GM19025 (cell line): ENCODE measurements around the gene TNNT2.

Experiments
- ATAC-seq: cut with Tn5 transposase; IDR thresholded peaks from one replicate; pipeline ENCODE4 v1.9.1; 2021; ENCODE audit warnings: mild to moderate bottlenecking, low read depth, moderate library complexity; ENCODE audit not compliant: unreplicated experiment

Gene TNNT2

GRCh38 chr1:201379733-201380242, 2.3 kb upstream of the TNNT2 start:
- no peak for ATAC-seq

DNA sequence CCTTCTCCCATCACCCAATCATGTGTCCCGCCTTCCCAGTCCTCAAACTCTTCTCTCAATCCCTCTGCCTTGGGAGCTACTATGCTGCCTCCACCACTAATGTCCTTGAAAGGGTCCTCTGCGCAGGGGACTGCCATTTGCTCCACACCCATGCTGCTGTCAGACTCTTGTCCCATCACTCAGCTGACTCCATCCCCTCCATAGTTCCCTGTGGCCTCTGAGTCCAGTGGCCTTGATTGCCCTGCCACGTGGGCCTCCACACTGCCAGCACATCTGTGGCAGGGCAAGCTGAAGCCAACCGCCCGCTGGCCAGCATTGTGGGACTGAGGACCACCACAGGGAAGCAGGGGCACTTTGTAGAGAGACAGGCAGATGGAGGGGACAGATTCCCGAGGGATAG, 1.3 kb upstream of the TNNT2 start:
- ATAC-seq, result no peak

DNA sequence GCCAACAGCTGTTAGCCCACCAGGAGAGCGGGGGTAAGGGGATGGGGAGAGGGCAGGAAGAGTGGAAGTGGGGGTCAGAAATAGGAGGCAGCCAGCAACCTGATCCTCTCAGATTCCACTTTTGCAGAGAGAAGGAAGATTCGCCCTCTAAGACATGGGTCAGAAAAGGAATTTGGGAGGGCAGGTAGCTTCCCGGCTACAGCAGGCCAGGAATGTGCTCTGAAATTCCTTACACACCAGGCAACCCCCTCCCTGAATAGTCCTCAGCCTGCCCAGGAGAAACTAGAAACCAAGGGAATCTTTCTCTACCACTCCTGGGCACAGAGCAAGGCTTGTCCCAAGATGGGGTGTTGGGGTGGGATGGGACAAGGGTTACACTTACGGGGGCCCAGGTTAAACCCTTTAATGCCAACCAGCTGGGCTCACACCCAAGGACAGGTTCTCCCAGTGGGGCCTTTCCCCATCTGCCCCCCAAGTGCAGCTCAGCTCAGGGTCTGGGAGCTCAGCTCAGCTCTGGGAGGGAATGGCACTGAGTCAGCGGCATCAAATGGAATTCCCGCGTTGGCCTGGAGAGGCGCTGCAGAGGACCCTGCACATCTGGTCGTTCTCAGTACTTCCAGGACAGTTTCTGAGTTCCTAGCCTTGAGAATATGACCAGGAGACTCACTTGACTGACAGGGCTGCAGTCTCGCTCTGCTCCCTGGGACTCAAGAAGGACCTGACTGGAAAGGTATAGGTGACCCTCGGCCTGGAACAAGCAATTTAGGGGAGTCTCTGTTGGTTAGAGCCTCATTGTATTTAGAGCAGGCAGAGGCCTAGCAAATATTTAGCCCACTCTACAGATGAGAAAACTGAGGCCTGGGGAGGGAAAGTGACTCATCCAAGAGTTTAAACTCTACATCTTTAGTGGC, 761 bp downstream of the TNNT2 start:
- ATAC-seq, result no peak

GRCh38 chr1:201376107-201376463, 1.4 kb downstream of the TNNT2 start:
- no peak for ATAC-seq

DNA sequence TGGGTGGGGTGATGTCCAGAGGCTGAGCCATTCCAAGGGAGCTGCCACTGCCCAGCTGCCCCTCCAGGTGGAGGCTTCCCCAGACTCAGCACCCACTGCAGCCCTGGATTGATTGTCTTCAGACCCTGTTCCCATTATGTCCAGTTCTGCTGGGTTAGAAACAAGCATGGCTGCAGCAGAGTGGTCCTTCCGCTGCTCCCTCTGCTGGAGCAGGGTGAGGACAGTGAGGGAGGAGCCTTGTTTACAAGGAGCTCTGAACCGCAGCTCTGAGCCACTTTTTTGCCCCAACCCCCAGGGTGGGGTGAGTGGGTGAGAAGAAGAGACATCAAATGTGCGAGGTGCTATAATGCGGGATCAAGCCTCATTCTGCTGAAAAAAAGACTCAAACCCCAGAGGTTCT, 2.3 kb downstream of the TNNT2 start:
- ATAC-seq, result no peak

DNA sequence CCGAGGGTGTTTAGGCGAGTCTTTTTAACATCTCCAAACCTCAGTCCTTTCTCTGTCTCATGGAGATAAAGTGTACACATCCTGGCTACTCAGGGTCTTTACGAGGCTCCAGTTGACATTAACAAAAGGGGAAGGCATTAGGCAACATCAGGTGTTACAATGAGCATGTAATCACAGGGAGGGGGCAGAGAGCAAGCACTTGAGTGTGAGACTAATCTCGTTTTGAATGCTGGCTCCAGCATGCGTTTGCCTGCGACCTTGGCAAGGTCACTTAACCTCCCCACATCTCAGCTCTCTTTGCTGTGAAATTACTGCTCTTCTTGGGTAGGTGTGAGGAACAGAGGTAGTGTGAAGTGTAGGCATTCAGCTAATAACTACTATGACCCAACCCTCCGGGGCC, 3.1 kb downstream of the TNNT2 start:
- no peak for ATAC-seq

- no peak for ATAC-seq
Observed at GRCh38 chr1:201371792-201372191, 5.7 kb downstream of the TNNT2 start.

DNA sequence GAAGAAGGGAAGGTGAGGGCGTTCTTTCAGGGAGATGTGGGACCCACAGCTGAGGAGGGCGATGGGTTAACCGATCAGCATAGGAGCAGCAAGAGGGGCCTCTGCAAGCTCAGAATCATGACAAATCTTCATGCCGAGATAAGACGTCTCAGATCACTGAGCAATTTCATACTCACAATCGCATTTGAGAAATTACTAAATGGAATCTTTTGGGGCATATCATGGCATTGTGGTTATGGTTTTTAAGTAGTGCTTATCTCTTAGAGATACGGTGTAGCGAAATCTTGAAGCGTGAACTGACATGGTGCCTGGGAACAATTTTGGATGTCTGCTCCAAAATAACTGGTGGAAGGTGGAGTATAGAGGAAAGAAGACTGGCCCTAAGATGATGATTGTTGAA, 6.2 kb downstream of the TNNT2 start:
- ATAC-seq, result no peak

DNA sequence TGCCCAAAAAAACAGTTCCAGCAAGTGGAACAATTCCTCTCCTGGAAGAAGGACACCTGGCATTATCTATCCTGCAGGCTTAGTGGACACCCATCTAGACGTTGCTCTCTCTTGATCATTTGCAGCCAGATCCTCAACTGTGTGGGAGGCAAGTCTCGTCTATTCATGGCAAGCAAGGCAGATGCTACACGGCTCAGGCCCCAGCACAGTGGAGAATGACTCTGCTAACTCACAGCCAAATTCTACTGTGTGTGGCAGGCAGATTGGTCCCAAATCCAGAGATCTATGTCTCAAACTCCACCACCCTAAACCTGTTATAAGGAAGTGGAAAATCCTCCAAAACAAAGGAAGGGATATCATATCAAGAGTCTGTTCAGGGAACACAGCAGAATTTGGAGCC, 7.0 kb downstream of the TNNT2 start:
- ATAC-seq, result no peak

GRCh38 chr1:201369209-201369608, 8.3 kb downstream of the TNNT2 start:
- no peak for ATAC-seq

GRCh38 chr1:201366696-201367095, 10.8 kb downstream of the TNNT2 start:
- ATAC-seq, result no peak

- ATAC-seq, result no peak
Observed at GRCh38 chr1:201365251-201365650, 12.2 kb downstream of the TNNT2 start.

DNA sequence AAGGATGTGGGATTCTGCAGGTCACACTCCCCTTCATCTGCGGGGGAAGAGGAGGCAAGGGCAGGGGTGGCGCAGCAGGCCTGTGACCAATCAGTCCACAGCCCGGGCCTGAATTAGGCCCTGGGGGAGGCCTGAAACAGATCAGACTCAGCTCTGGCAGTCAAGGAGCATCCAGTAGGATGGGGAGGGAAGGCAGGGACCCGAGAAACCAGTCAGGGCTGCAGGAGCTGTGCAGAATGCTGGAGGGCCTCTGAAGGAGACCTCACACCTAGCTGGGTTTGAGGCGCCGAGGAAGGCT, 12.7 kb downstream of the TNNT2 start:
- no peak for ATAC-seq

DNA sequence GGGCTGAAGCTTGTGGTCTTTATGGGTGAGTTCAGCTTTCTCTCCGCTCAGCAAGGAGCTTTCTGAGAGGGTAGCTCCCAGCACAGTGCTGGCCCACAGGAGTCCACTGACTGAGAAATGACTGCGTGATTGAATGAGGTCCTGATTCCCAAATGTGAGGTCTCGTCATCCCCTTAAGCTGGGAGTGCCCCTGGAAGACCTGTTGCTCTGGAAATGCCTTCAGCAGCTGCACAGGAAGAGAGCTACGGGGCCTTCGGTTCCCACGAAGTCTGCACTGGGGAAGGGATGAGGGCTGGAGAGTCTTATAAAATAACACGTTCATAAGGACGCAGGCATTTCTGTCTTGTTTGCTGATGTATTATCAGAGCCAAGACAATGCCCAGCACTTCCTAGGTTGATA, 14.0 kb downstream of the TNNT2 start:
- no peak for ATAC-seq

- ATAC-seq, result no peak
Observed at GRCh38 chr1:201362906-201363305, 14.6 kb downstream of the TNNT2 start.

GRCh38 chr1:201361652-201362504, 15.6 kb downstream of the TNNT2 start:
- ATAC-seq, result no peak

GRCh38 chr1:201360901-201361651, 16.4 kb downstream of the TNNT2 start:
- ATAC-seq, result no peak

- ATAC-seq, result no peak
Observed at GRCh38 chr1:201360486-201360885, 17.0 kb downstream of the TNNT2 start.

GRCh38 chr1:201359873-201360210, 17.6 kb downstream of the TNNT2 start:
- ATAC-seq, result no peak

DNA sequence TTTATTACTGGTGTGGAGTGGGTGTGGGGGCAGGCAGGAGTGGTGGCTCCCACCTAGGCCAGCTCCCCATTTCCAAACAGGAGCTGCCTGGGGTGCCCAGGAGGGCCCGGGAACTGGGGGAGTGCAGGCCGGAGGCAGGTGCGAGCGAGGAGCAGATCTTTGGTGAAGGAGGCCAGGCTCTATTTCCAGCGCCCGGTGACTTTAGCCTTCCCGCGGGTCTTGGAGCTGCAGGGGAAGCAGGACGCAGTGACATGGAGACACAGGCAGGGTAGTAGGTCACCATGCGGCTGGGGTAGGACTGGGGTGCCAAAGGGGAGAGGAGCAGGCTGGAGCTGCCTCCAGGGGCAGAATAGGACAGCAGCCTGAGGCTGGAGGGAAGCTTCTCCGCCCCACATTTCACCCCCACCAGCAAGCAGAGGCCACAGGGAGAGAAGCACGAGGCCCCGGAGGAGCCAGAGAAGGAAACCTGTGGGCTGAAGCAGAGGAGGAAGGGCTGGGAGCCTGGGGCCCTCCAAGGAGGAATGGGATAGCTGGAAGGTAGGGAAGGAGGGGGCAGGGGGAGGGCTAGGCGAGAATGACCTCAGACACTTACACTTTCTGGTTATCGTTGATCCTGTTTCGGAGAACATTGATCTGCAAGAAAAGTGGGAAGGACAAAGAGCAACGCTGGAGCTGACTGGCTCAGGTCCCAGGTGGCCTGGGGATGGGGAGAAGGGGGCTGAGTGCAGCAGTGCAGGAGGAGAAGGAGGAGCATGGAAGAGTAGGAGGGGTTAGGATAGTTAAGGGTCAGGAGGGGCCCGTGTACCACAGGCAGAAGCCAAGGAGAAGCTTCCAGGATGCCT, 18.2 kb downstream of the TNNT2 start:
- ATAC-seq, result no peak
